ENCODE data around the gene FAM83F. TPM values are rescaled to one million over a fixed set of nuclear protein-coding genes. Genes with fewer than 3 reads are reported as not detected.

Gene FAM83F
- total RNA-seq, 1 donor from 2014 or later = 4.9 TPM

DNA sequence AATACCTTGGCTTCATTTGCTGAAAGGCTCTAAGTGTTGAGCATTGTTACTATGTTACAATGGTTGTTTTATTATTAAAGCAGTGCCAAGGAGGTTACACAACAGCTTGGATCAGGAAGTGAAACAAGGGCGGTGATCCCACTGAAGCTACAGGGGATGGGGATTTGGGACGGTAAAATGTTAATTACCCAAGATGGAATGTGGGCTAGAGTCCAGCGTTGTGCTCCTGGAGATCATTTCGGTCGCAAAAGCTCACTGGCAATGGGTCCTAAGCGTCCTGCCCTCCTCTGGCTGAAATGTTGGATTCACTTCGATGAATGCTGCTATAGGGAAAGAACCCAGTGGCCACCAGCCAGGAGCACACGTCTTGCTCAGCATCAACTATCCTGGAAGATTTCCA, 48.3 kb downstream of the FAM83F start:
- intact Hi-C loops (cut with DNase I) = loop anchor here (10.0 kb wide), 1 partner anchor 142 kb away; no protein-coding TSS in a partner anchor
- DNase-seq (no peak), ATAC-seq (ENCODE audit: poor library complexity) (peak; percentile 13)

DNA sequence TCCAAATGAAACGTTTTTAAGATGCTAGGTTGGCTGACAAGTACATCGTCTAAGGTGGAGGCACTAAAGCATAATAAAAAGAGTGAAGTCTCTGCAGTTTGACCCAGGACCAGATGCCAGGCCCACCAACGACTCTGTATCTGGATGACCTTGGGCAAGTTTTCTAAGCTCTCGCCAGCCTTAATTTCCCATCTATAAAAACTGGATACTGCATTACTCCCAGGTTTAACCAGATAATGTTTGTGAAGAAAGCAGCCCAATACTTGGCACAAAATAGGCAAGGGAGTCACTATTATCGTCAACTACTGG, 49.0 kb downstream of the FAM83F start:
- intact Hi-C loops (cut with DNase I) = loop anchor here (10.0 kb wide), 1 partner anchor 141 kb away; no protein-coding TSS in a partner anchor
- no peak for ATAC-seq (ENCODE audit: poor library complexity)

GRCh38 chr22:40044102-40044869, 49.5 kb downstream of the FAM83F start:
- DNase-seq (peak; percentile 98), ATAC-seq (ENCODE audit: poor library complexity) (peak; percentile 94)
- intact Hi-C loops (cut with DNase I) = loop anchor here (10.0 kb wide), 1 partner anchor 141 kb away; no protein-coding TSS in a partner anchor

More for the DNA sequence above, 49.0 kb downstream of the FAM83F start:
- DNase-seq = no peak

DNA sequence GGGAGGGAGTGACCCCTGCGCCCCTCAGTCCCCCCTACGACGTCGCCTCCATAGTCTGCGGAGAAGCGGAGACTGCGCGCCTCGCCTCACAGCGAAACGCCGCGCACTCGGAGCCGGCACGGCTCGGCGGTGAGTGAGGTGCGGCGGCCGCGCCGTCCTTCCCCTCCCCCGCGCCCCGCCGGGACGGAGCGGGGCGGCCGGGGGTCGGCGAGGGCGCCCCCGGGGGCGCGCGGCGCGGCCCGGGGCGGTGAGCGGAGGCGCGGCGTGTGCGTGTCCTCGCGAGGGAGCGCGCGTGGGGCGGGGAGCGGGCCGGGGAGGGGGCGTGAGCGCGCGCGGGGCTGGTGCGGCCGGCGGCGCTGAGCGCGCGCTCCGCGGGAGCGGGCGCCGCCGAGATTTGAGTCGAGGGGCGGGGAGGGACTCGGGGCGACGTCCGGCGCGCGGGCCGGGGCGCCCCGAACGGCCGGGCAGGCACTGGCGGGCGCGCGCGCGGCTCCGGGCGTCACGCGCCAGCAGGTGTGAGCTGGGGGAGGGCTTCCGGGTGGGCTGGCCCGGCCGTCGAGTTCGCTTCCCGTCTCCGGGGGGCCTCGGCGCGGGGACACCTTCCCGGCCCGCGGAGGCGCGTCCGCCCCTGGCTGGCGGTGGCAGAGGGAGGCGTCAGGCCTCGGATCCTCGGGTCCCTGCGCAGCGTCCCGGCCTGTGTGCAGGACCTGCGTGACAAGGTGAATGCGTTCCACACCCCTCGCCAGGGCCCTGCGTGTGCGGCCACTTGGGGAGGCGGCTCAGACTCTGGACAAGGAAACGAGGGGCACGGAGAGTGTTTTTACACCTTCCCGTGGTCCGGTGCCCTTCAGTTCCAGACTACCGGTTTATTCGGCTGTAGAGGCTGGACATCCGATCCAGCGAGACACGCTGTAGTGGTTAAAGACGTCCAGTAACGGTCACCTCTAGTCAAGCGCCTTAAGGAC, 50.4 kb downstream of the FAM83F start:
- ATAC-seq (ENCODE audit: poor library complexity) (peak; percentile 14), DNase-seq (peak; percentile 63)
- intact Hi-C loops (cut with DNase I) = loop anchor here (10.0 kb wide), 1 partner anchor 140 kb away; no protein-coding TSS in a partner anchor

- no peak for DNase-seq
- intact Hi-C loops (cut with DNase I) = loop anchor here (10.0 kb wide), 1 partner anchor 139 kb away; no protein-coding TSS in a partner anchor
- ATAC-seq (ENCODE audit: poor library complexity) = no peak
These were observed 51.4 kb downstream of the FAM83F start for GRCh38 chr22:40046126-40046525.

GRCh38 chr22:40050258-40050657, 55.5 kb downstream of the FAM83F start:
- ATAC-seq (ENCODE audit: poor library complexity) (peak; percentile 26), DNase-seq (no peak)
- intact Hi-C loops (cut with DNase I) = no loop called here

- intact Hi-C loops (cut with DNase I) = no loop called here
- DNase-seq (no peak), ATAC-seq (ENCODE audit: poor library complexity) (no peak)
These were observed 56.6 kb downstream of the FAM83F start for GRCh38 chr22:40051322-40051721.

GRCh38 chr22:40053460-40053859, 58.7 kb downstream of the FAM83F start:
- intact Hi-C loops (cut with DNase I) = no loop called here
- no peak for DNase-seq
- ATAC-seq (ENCODE audit: poor library complexity) = no peak

DNA sequence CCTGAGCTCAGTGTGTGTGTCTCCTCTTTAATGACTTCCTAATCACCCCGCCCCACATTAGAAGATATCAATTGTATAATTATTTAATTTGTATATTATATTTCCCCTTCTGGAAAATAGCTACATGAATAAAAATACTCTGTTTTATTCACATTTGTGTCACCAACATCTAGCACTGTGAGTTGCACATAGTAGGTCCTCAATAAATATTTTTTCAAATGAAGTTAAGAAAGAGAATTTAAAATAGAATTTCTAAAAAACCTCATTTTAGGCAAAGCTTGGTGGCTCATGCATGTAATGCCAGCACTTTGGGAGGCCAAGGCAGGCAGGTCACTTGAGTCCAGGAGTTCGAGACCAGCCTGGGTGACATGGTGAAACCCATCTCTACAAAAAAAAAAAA, 59.7 kb downstream of the FAM83F start:
- no peak for DNase-seq
- intact Hi-C loops (cut with DNase I) = no loop called here
- no peak for ATAC-seq (ENCODE audit: poor library complexity)

GRCh38 chr22:40055143-40055883, 60.6 kb downstream of the FAM83F start:
- DNase-seq (no peak), ATAC-seq (ENCODE audit: poor library complexity) (no peak)
- intact Hi-C loops (cut with DNase I) = no loop called here

GRCh38 chr22:40056154-40056553, 61.4 kb downstream of the FAM83F start:
- no peak for ATAC-seq (ENCODE audit: poor library complexity)

DNA sequence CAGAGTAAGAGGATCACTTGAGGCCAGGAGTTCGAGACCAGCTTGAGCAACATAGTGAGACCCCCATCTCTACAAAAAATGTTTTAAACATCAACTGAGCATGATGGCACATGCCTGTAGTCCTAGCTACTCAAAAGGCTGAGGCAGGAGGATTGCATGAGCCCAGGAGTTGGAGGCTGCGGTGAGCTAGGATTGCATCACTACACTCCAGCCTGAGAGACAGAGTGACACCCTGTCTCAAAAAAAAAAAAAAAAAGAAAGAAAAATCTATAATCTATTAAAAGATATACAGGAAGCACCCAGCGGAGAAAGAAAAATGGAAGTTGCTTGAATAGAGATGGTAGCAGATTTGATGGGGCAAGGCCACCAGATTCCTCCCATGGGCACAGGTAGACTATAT, 61.8 kb downstream of the FAM83F start:
- DNase-seq (no peak), ATAC-seq (ENCODE audit: poor library complexity) (no peak)
- intact Hi-C loops (cut with DNase I) = no loop called here

More at GRCh38 chr22:40056154-40056553, 61.4 kb downstream of the FAM83F start:
- intact Hi-C loops (cut with DNase I) = no loop called here
- DNase-seq = no peak

GRCh38 chr22:40057652-40058051, 62.9 kb downstream of the FAM83F start:
- intact Hi-C loops (cut with DNase I) = no loop called here
- no peak for DNase-seq
- no peak for ATAC-seq (ENCODE audit: poor library complexity)

DNA sequence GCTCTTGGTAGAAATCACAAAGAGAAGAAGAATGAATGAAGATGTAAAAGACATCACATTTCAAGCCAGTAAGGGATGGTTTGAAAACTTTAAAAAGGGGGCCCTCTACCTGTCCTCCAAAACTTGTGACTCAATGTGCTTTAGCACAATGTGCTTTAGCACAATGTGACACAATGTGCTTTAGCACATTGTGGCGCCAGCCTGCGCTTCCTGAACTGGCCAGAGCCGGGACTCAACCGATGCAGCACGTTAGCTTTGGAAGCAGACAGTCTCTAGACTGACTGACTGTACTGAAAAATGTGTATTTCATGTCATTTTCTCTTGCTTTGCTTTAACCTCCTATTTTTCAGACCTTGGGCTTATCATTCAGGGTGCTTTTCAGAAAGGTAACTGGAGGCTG, 63.5 kb downstream of the FAM83F start:
- intact Hi-C loops (cut with DNase I) = no loop called here
- ATAC-seq (ENCODE audit: poor library complexity) (peak; percentile 56), DNase-seq (no peak)

GRCh38 chr22:40065981-40066380, 71.2 kb downstream of the FAM83F start:
- DNase-seq (no peak), ATAC-seq (ENCODE audit: poor library complexity) (peak; percentile 23)
- intact Hi-C loops (cut with DNase I) = no loop called here

DNA sequence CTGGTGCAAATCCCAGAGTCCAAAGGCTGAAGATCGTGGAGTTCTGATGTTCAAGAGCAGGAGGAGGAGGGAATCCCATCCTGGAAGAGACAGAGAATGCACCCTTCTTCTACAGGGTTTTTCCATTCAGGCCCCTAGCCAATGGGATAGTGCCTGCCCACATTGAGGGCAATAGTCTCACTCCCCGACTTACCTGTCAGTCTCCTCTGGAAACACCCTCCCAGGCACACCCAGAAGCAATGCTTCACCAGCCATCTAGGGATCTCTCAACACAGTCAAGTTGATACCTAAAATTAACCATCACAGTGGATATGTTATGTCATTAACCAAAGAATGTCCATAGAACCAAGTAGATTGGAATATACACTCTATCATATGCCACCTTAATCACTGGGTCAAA, 72.9 kb downstream of the FAM83F start:
- intact Hi-C loops (cut with DNase I) = no loop called here
- ATAC-seq (ENCODE audit: poor library complexity) = peak; percentile 28
- no peak for DNase-seq

DNA sequence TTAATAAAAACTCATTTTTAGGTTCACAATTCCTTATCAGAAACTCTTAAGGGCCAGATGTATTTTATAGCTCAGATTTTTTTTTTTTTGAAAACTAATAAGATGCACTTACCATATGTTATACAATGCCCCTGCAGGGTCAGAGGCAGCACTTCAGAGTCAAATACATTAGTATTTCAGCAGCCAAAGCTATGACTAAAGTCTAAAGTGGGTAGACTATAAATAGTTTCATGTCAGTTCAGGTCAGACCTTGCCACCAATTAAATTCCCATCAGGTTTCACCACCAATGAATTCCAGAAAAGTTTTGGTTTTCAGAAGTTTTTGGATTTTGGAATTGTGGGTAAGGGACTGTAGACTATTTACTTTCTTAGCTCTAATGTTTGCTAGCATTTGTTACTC, 75.9 kb downstream of the FAM83F start:
- ATAC-seq (ENCODE audit: poor library complexity) = peak; percentile 84
- intact Hi-C loops (cut with DNase I) = no loop called here
- no peak for DNase-seq

DNA sequence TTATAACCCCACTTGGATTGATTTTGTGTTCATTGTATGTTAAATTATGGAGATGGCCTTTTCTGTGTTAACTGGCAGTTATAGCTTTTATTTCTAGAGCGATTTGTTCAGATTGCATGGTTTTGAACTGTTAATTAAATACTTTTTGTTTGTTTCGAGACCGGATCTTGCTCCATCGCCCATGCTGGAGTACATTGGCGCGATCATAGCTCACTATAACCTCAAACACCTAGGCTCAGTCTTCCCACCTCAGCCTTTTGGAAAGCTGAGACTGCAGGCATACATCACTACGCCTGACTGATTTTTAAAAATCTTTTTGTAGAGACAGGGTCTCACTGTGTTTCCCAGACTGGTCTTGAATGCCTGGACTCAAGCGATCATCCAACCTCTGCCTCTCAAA, 77.0 kb downstream of the FAM83F start:
- DNase-seq (no peak), ATAC-seq (ENCODE audit: poor library complexity) (no peak)
- intact Hi-C loops (cut with DNase I) = no loop called here

Data from Right ventricle myocardium superior (tissue), 1 donor.